K562 (cell line): ENCODE data around the gene MYMX. TPM values are rescaled to one million over a fixed set of nuclear protein-coding genes. Genes with fewer than 3 reads are reported as not detected.
A peak's percentile ranks its signal among the peaks of the same experiment; 100 is the strongest.

Source experiments
- CREB5 ChIP-seq: fragments of 250-450 bp; sonication (Bioruptor Pico); IDR thresholded peaks from 2 replicates; pipeline ENCODE4 v1.5.0; 2020; ENCODE audit warnings: mild to moderate bottlenecking
- ETV6 ChIP-seq, 3 experiments: fragments of 150-350 bp in 1 of 3; sonication (generic) in 1 of 3; formaldehyde crosslinking in 1 of 3; IDR thresholded peaks; 2 replicates each; pipeline versions ENCODE4 v1.6.1 to v1.8.0; 2014 to 2022; ENCODE audit warnings: borderline replicate concordance in 2 of 3, low read depth in 2 of 3, antibody characterized with exemption in 1 of 3, low read length in 1 of 3, mild to moderate bottlenecking in 1 of 3, missing genetic modification reagents in 1 of 3
- FOXK2 ChIP-seq, 2 experiments: fragments of 450-650 bp; IDR thresholded peaks in 1 of 2; conservative IDR thresholded peaks in 1 of 2; 2 replicates each; pipeline ENCODE4 v1.6.1; 2016; ENCODE audit warnings: low read depth in 2 of 2, mild to moderate bottlenecking in 1 of 2
- HMG20A ChIP-seq: fragments of 450-650 bp; formaldehyde crosslinking; conservative IDR thresholded peaks from 2 replicates; pipeline ENCODE4 v1.4.0; 2020; ENCODE audit warnings: mild to moderate bottlenecking, mixed read lengths
- KLF16 ChIP-seq: IDR thresholded peaks from 2 replicates; pipeline ENCODE4 v1.6.1; 2016; ENCODE audit warnings: antibody characterized with exemption
- MLX ChIP-seq, 2 experiments: fragments of 450-650 bp in 1 of 2; sonication (generic) in 1 of 2; formaldehyde crosslinking; conservative IDR thresholded peaks; 2 replicates each; pipeline versions ENCODE4 v1.4.0 to v1.8.1; 2020 to 2022; ENCODE audit warnings: mild to moderate bottlenecking in 1 of 2, missing genetic modification reagents in 1 of 2
- NRF1 ChIP-seq, 2 experiments: fragments of 450-650 bp; IDR thresholded peaks in 1 of 2; conservative IDR thresholded peaks in 1 of 2; 2 replicates each; pipeline ENCODE4 v1.6.1; 2014; ENCODE audit warnings: mild to moderate bottlenecking in 2 of 2
- POLR2A ChIP-seq: fragments of 450-650 bp; conservative IDR thresholded peaks from 2 replicates; pipeline ENCODE4 v1.6.1; 2016
- POLR2B ChIP-seq: fragments of 450-650 bp; IDR thresholded peaks from 2 replicates; pipeline ENCODE4 v1.6.1; 2018; ENCODE audit warnings: low read depth; ENCODE audit not compliant: partially characterized antibody
- PREB ChIP-seq: sonication (generic); formaldehyde crosslinking; IDR thresholded peaks from 2 replicates; pipeline ENCODE4 v1.8.1; 2023; ENCODE audit warnings: mild to moderate bottlenecking, missing genetic modification reagents
- SAFB2 ChIP-seq: fragments of 200-400 bp; formaldehyde crosslinking; IDR thresholded peaks from 2 replicates; pipeline ENCODE4 v1.6.1; 2018; ENCODE audit warnings: borderline replicate concordance, low read length, low read depth, moderate library complexity; ENCODE audit not compliant: severe bottlenecking
- SMC3 ChIP-seq: conservative IDR thresholded peaks from 2 replicates; pipeline ENCODE4 v1.6.1; 2011; ENCODE audit warnings: low read depth, low read length, improper control_type of control experiment; ENCODE audit not compliant: insufficient read depth
- TAF15 ChIP-seq: fragments of 200-400 bp; formaldehyde crosslinking; IDR thresholded peaks from 2 replicates; pipeline ENCODE4 v1.6.1; 2017; ENCODE audit warnings: mild to moderate bottlenecking, low read depth, low read length, moderate library complexity
- TARDBP ChIP-seq: fragments of 450-650 bp; IDR thresholded peaks from 2 replicates; pipeline ENCODE4 v1.6.1; 2016
- TCF7L2 ChIP-seq: fragments of 150-350 bp; IDR thresholded peaks from 2 replicates; pipeline ENCODE4 v1.6.1; 2016; ENCODE audit warnings: low read depth, mild to moderate bottlenecking, low read length, moderate library complexity
- TSC22D4 ChIP-seq: fragments of 450-650 bp; IDR thresholded peaks from 2 replicates; pipeline ENCODE4 v1.6.1; 2016; ENCODE audit warnings: missing genetic modification characterization, missing biosample characterization, control low read depth
- ZFP91 ChIP-seq: sonication (generic); formaldehyde crosslinking; IDR thresholded peaks from 2 replicates; pipeline ENCODE4 v1.8.0; 2022; ENCODE audit warnings: mild to moderate bottlenecking, missing genetic modification reagents
- ZNF146 ChIP-seq: IDR thresholded peaks from one replicate; pipeline ENCODE4 v1.6.1; 2018; ENCODE audit warnings: missing compliant biosample characterization; ENCODE audit not compliant: unreplicated experiment
- ZNF584 ChIP-seq: fragments of 200-800 bp; sonication (Bioruptor generic); IDR thresholded peaks from 2 replicates; pipeline ENCODE4 v1.6.1; 2016; ENCODE audit warnings: low read depth, mild to moderate bottlenecking, missing genetic modification characterization, missing compliant biosample characterization
- ZNF830 ChIP-seq: fragments of 250-450 bp; sonication (Bioruptor Pico); IDR thresholded peaks from 2 replicates; pipeline ENCODE4 v1.5.0; 2021; ENCODE audit warnings: mild to moderate bottlenecking
- polyA plus RNA-seq, 8 experiments: library from polyadenylated mRNA; depleted of rRNA in 4 of 8; stranded (reverse) in 5 of 8; unstranded in 3 of 8; fragments of >200 nt; fragmentation: Nextera tagmentation in 2 of 8; fragmentation: Illumina TruSeq in 1 of 8; extraction: Ambion mirVana in 2 of 8; extraction: Trizol in 1 of 8; gene quantifications; 2 replicates each; pipeline versions ENCODE4 v1.2.1 to v1.2.3, GENCODE V29; 2011 to 2014; ENCODE audit warnings: inconsistent platforms in 1 of 8, missing spikeins in 1 of 8
- total RNA-seq, 7 experiments: library from RNA; depleted of rRNA in 6 of 7; stranded (reverse); fragments of >200 nt in 6 of 7; fragmentation: Illumina TruSeq in 2 of 7; extraction: Trizol in 2 of 7; gene quantifications; 2 replicates each; pipeline versions ENCODE4 v1.2.1 to v1.2.3, GENCODE V29; 2011 to 2021; ENCODE audit warnings: low replicate concordance in 1 of 7

Gene MYMX
- total and polyA plus RNA-seq, 9 of the 15 experiments (the other 6 are each of a cell fraction or from before 2014, with no cell fraction given), result 0.12 TPM; not detected in 8

- TF ChIP-seq CREB5 (no peak), KLF16 (no peak), ZFP91 (CRISPR knock-in tag) (no peak), PREB (CRISPR knock-in tag) (no peak), ZNF584 (CRISPR knock-in tag) (no peak), ETV6 (IDR thresholded peaks at IDR 0.05; ENCODE audit: borderline replicate concordance in 1 of 2, low read depth in 2 of 2, low read length in 1 of 2) (no peak), ETV6 (CRISPR knock-in tag; IDR thresholded peaks at IDR 0.05; ENCODE audit: borderline replicate concordance) (no peak), TSC22D4 (tag) (no peak), HMG20A (CRISPR knock-in tag) (no peak), ZNF146 (CRISPR knock-in tag) (no peak), TARDBP (no peak), TAF15 (no peak), ZNF830 (CRISPR knock-in tag) (no peak), FOXK2 (conservative IDR thresholded peaks at IDR 0.05 in 1 of 2, IDR thresholded peaks at IDR 0.05 in 1 of 2; ENCODE audit: low read depth in 2 of 2) (no peak), TCF7L2 (no peak), POLR2B (peak; percentile 17), POLR2A (peak; percentile 42), NRF1 (conservative IDR thresholded peaks at IDR 0.05 in 1 of 2, IDR thresholded peaks at IDR 0.05 in 1 of 2) (no peak), SAFB2 (no peak), SMC3 (no peak), MLX (CRISPR knock-in tag; conservative IDR thresholded peaks at IDR 0.05) (0 out of 4 replicates have a peak, but pooled peaks of 1 of the 2 experiments have one; percentile 43)
Measured at GRCh38 chr6:44250067-44250717, 33.5 kb downstream of the MYMX start (continued).
